Liver (tissue), 3 donors: ENCODE measurements around the gene NT5DC2.

Source experiments
- ATF3 ChIP-seq: IDR thresholded peaks from 2 replicates; pipeline ENCODE4 v1.6.1; 2016; ENCODE audit warnings: antibody characterized with exemption
- CTCF ChIP-seq: fragments of 150-350 bp; IDR thresholded peaks from 2 replicates; pipeline ENCODE4 v1.5.1; 2017; ENCODE audit warnings: improper control_type of control experiment, low read depth, low read length; ENCODE audit not compliant: missing input control
- FOXA1 ChIP-seq: IDR thresholded peaks from 2 replicates; pipeline ENCODE4 v1.6.1; 2016; ENCODE audit warnings: antibody characterized with exemption
- GABPA ChIP-seq, 2 donors: IDR thresholded peaks in 1 of 2; conservative IDR thresholded peaks in 1 of 2; 2 replicates each; pipeline ENCODE4 v1.6.1; 2016; ENCODE audit warnings: antibody characterized with exemption in 2 of 2, mild to moderate bottlenecking in 1 of 2, moderate library complexity in 1 of 2
- JUND ChIP-seq, 2 donors: IDR thresholded peaks; 2 replicates each; pipeline ENCODE4 v1.6.1; 2016; ENCODE audit warnings: antibody characterized with exemption in 2 of 2
- MAX ChIP-seq: IDR thresholded peaks from 2 replicates; pipeline ENCODE4 v1.6.1; 2016; ENCODE audit warnings: antibody characterized with exemption
- RAD21 ChIP-seq, 2 donors: IDR thresholded peaks; 2 replicates each; pipeline ENCODE4 v1.6.1; 2016; ENCODE audit warnings: antibody characterized with exemption in 2 of 2, mild to moderate bottlenecking in 2 of 2
- REST ChIP-seq: IDR thresholded peaks from 2 replicates; pipeline ENCODE4 v1.6.1; 2016; ENCODE audit warnings: antibody characterized with exemption, mild to moderate bottlenecking
- RXRA ChIP-seq, 2 donors: IDR thresholded peaks; 2 replicates each; pipeline ENCODE4 v1.6.1; 2017 to 2018; ENCODE audit warnings: antibody characterized with exemption in 2 of 2, mild to moderate bottlenecking in 1 of 2
- SP1 ChIP-seq: IDR thresholded peaks from 2 replicates; pipeline ENCODE4 v1.6.1; 2018; ENCODE audit warnings: antibody characterized with exemption, mild to moderate bottlenecking
- TAF1 ChIP-seq: conservative IDR thresholded peaks from 2 replicates; pipeline ENCODE4 v1.6.1; 2016; ENCODE audit warnings: antibody characterized with exemption, mild to moderate bottlenecking
- YY1 ChIP-seq: IDR thresholded peaks from 2 replicates; pipeline ENCODE4 v1.6.1; 2016; ENCODE audit warnings: antibody characterized with exemption, mild to moderate bottlenecking
- ZBTB33 ChIP-seq: IDR thresholded peaks from 2 replicates; pipeline ENCODE4 v1.6.1; 2016; ENCODE audit warnings: antibody characterized with exemption
- donor health status: healthy.
- donor health status: healthy.

GRCh38 chr3:52480768-52481715, 52.6 kb downstream of the NT5DC2 start:
- no peak for TF ChIP-seq CTCF
- no peak for TF ChIP-seq REST
- no peak for TF ChIP-seq MAX
- TF ChIP-seq ZBTB33, result no peak
- no peak for TF ChIP-seq YY1
- TF ChIP-seq TAF1, result no peak
- no peak for TF ChIP-seq RAD21 (IDR thresholded peaks at IDR 0.05)
- no peak for TF ChIP-seq JUND (IDR thresholded peaks at IDR 0.05)
- TF ChIP-seq GABPA (IDR thresholded peaks at IDR 0.05 in 1 of 2, conservative IDR thresholded peaks at IDR 0.05 in 1 of 2), result no peak
- no peak for TF ChIP-seq RXRA (IDR thresholded peaks at IDR 0.05)
- no peak for TF ChIP-seq ATF3
- TF ChIP-seq SP1, result no peak
- TF ChIP-seq FOXA1, result no peak
